Small intestine (tissue), 7 donors: Measurements from ENCODE around the gene MSI2. TPM values are rescaled to one million over a fixed set of nuclear protein-coding genes. Genes with fewer than 3 reads are reported as not detected.

Experiments used
- DNase-seq, 2 donors: peaks; one replicate each; pipeline versions ENCODE4 v3.0.0 to v3.0.0-alpha.2; 2013
- FAIRE-seq: peaks from 2 replicates; lab custom pipeline; 2012; peaks lifted over from hg19 to GRCh38; lab: Jason Lieb, UNC
- H3K27ac ChIP-seq, 3 donors: one replicate each; pipeline ENCODE4 v1.5.1; 2013; ENCODE audit warnings: low read length in 2 of 3, mild to moderate bottlenecking in 2 of 3, control low read depth in 1 of 3, inconsistent platforms in 1 of 3, low read depth in 1 of 3, moderate library complexity in 1 of 3
- H3K27me3 ChIP-seq, 3 donors: one replicate each; pipeline ENCODE4 v1.6.1; 2013; ENCODE audit warnings: low read length in 3 of 3, inconsistent platforms in 1 of 3; ENCODE audit not compliant: control insufficient read depth in 3 of 3, insufficient read depth in 3 of 3
- H3K36me3 ChIP-seq, 3 donors: one replicate each; pipeline ENCODE4 v1.6.1; 2013; ENCODE audit warnings: low read length in 3 of 3, inconsistent platforms in 1 of 3, low read depth in 1 of 3, mild to moderate bottlenecking in 1 of 3, moderate library complexity in 1 of 3; ENCODE audit not compliant: control insufficient read depth in 3 of 3, insufficient read depth in 2 of 3
- H3K4me1 ChIP-seq, 3 donors: one replicate each; pipeline ENCODE4 v1.6.1; 2013; ENCODE audit warnings: low read length in 2 of 3, inconsistent platforms in 1 of 3, low read depth in 1 of 3, mild to moderate bottlenecking in 1 of 3, moderate library complexity in 1 of 3; ENCODE audit not compliant: control insufficient read depth in 3 of 3, insufficient read depth in 2 of 3
- H3K4me3 ChIP-seq, 3 donors: one replicate each; pipeline ENCODE4 v1.5.1; 2013; ENCODE audit warnings: low read length in 3 of 3, control low read depth in 1 of 3, inconsistent platforms in 1 of 3, low read depth in 1 of 3, mild to moderate bottlenecking in 1 of 3, moderate library complexity in 1 of 3
- H3K9me3 ChIP-seq, 2 donors: one replicate each; pipeline ENCODE4 v1.6.1; 2013; ENCODE audit warnings: low read depth in 1 of 2, low read length in 1 of 2; ENCODE audit not compliant: control insufficient read depth in 2 of 2, insufficient read depth in 1 of 2
- WGBS, 3 donors: extraction: QIAGEN DNeasy Blood & Tissue Kit; methylation state at CpG; one replicate each; pipeline ENCODE4 v1.1.7; 2013; 5-methylcytosine and 5-hydroxymethylcytosine counted together
- polyA plus RNA-seq, 4 donors: library from polyadenylated mRNA; stranded (reverse) in 3 of 4; unstranded in 1 of 4; fragments of 200-250 nt in 3 of 4; fragments of 120-200 nt in 1 of 4; gene quantifications; one replicate each; pipeline versions ENCODE4 v1.2.1 to v1.2.3, GENCODE V29; 2013
- donor health status: healthy with polysubstance abuse.
- donor health status: control.
- donor health status: control.
- donor health status: Bipolar disorder and iron deficiency.
- donor health status: healthy.

The MSI2 gene
- polyA plus RNA-seq, 4 donors = 5.1 to 49.4 (median 12.6) TPM

- H3K36me3 ChIP-seq = peaks cover 0 to 33% (median 0%) of the 10 kb centered on the region in 3 donors
- no peaks in the 10 kb centered on the region for H3K27me3 ChIP-seq
- no peak overlapping the region for H3K4me3 ChIP-seq
- peak overlapping the region in 1 of 3 donors; percentile 74 for H3K27ac ChIP-seq
- H3K9me3 ChIP-seq = no peaks in the 10 kb centered on the region
- 80 to 92% (median 92%) methylated on average over 12 of the region's 12 CpGs for WGBS, 3 donors
- H3K4me1 ChIP-seq = peaks cover 0 to 41% (median 12%) of the 10 kb centered on the region in 3 donors
- DNase-seq = no peak
- no peak for FAIRE-seq
Measured at GRCh38 chr17:57406981-57407286, 150.6 kb downstream of the MSI2 start.

- peak overlapping the region in 2 of 3 donors; percentile 46 to 74 for H3K27ac ChIP-seq
- H3K36me3 ChIP-seq = peaks cover 0 to 27% (median 0%) of the 10 kb centered on the region in 3 donors
- peaks cover 0 to 41% (median 12%) of the 10 kb centered on the region in 3 donors for H3K4me1 ChIP-seq
- no peaks in the 10 kb centered on the region for H3K27me3 ChIP-seq
- 51 to 65% (median 55%) methylated on average over 9 of the region's 9 CpGs for WGBS, 3 donors
- DNase-seq (peak; percentile 19 to 72), FAIRE-seq (no peak)
- H3K4me3 ChIP-seq = no peak overlapping the region
- H3K9me3 ChIP-seq = no peaks in the 10 kb centered on the region
Measured at GRCh38 chr17:57407287-57408070, 151.2 kb downstream of the MSI2 start.

- no peak overlapping the region for H3K4me3 ChIP-seq
- DNase-seq = peak in 1 of 2 donors; percentile 73
- H3K4me1 ChIP-seq = peaks cover 0 to 41% (median 12%) of the 10 kb centered on the region in 3 donors
- no peak for FAIRE-seq
- 53 to 84% (median 77%) methylated on average over 13 of the region's 13 CpGs for WGBS, 3 donors
- no peaks in the 10 kb centered on the region for H3K27me3 ChIP-seq
- H3K9me3 ChIP-seq = no peaks in the 10 kb centered on the region
- H3K36me3 ChIP-seq = peaks cover 0 to 20% (median 0%) of the 10 kb centered on the region in 3 donors
- H3K27ac ChIP-seq = peak overlapping the region in 2 of 3 donors; percentile 46 to 74
Measured at GRCh38 chr17:57408071-57408811, 151.9 kb downstream of the MSI2 start.

- no peaks in the 10 kb centered on the region for H3K27me3 ChIP-seq
- DNase-seq = no peak
- no peaks in the 10 kb centered on the region for H3K9me3 ChIP-seq
- no peak overlapping the region for H3K27ac ChIP-seq
- WGBS, 3 donors = 76 to 79% (median 78%) methylated on average over 6 of the region's 6 CpGs
- H3K36me3 ChIP-seq = peaks cover 0 to 9% (median 0%) of the 10 kb centered on the region in 3 donors
- H3K4me3 ChIP-seq = no peak overlapping the region
- peaks cover 0 to 48% (median 12%) of the 10 kb centered on the region in 3 donors for H3K4me1 ChIP-seq
- FAIRE-seq = no peak
Measured at GRCh38 chr17:57410169-57410568, 153.8 kb downstream of the MSI2 start.

- Histone ChIP-seq H3K4me3 (no peak overlapping the region), H3K36me3 (peaks cover 0 to 17% (median 0%) of the 10 kb centered on the region in 3 donors), H3K9me3 (peaks cover 0 to 10% of the 10 kb centered on the region in 2 donors), H3K27me3 (no peaks in the 10 kb centered on the region), H3K27ac (no peak overlapping the region), H3K4me1 (peaks cover 0 to 38% (median 10%) of the 10 kb centered on the region in 3 donors)
- FAIRE-seq (no peak), DNase-seq (no peak)
- WGBS, 3 donors = 30 to 33% (median 30%) methylated on average over 2 of the region's 2 CpGs
Measured at GRCh38 chr17:57412520-57413096, 156.3 kb downstream of the MSI2 start.

- Histone ChIP-seq H3K4me3 (no peak overlapping the region), H3K9me3 (peaks cover 0 to 10% of the 10 kb centered on the region in 2 donors), H3K4me1 (peaks cover 0 to 24% (median 0%) of the 10 kb centered on the region in 3 donors), H3K36me3 (peaks cover 0 to 17% (median 0%) of the 10 kb centered on the region in 3 donors), H3K27ac (peak overlapping the region in 2 of 3 donors; percentile 55 to 70), H3K27me3 (no peaks in the 10 kb centered on the region)
- DNase-seq (peak; percentile 79 to 80), FAIRE-seq (no peak)
- WGBS, 3 donors = 62 to 81% (median 74%) methylated on average over 9 of the region's 9 CpGs
Measured at GRCh38 chr17:57413848-57414651, 157.7 kb downstream of the MSI2 start.

GRCh38 chr17:57415751-57416207 is 159.5 kb downstream of the MSI2 start:
- Histone ChIP-seq H3K36me3 (peaks cover 0 to 21% (median 0%) of the 10 kb centered on the region in 3 donors), H3K27me3 (no peaks in the 10 kb centered on the region), H3K4me3 (no peak overlapping the region), H3K9me3 (peaks cover 0 to 10% of the 10 kb centered on the region in 2 donors), H3K4me1 (peaks cover 0 to 25% (median 2%) of the 10 kb centered on the region in 3 donors), H3K27ac (no peak overlapping the region)
- DNase-seq (no peak), FAIRE-seq (no peak)
- 69 to 88% (median 84%) methylated on average over 3 of the region's 3 CpGs for WGBS, 3 donors
